Measurements from ENCODE around the gene TSPAN1. TPM values are rescaled to one million over a fixed set of nuclear protein-coding genes. Genes with fewer than 3 reads are reported as not detected.

The TSPAN1 gene
- total RNA-seq, 4 donors from 2014 or later = 228 to 1,657 (median 1,038) TPM

DNA sequence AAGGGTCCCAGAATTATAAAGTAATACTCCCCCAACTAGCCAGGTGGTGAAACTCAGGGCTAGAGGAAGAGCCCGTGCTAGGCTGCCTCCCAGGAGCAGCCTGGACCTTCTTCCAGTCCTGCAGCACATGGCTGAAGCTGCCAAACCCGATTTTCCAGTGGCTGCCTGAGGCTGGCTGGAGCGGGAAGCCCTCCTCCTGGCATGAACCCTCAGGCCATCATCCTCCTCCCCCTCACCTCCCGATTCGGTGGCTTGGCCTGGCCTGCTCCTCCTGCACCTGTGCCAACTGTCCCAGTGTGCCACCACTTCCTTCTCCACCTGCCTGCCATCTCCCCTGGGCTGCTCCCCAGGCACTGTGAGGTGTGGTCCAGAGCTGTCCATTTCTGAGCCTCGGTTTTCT lies 3.0 kb upstream of the TSPAN1 start:
- intact Hi-C loops (cut with DNase I; ENCODE audit: low total_unique reads) = no loop called here

DNA sequence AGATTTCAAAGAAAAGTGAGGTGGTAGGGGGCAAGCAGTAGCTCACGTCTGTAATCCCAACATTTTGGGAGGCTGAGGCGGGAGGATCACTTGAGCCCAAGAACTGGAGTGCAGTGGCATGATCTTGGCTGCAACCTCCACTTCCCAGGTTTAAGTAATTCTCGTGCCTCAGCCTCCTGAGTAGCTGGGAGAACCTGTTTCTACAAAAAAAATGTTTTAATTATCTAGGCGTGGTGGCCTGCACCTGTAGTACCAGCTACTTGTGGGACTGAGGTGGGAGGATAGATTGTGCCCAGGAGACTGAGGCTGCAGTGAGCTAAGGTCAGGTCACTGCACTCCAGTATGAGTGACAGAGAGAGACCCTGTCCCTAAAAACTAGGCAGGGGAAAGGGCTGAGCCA lies 2.6 kb upstream of the TSPAN1 start:
- no peak for DNase-seq
- Histone ChIP-seq H3K27ac (peak overlapping the region in 1 of 4 donors; percentile 6), H3K4me1 (peaks cover 5 to 23% (median 15%) of the 10 kb centered on the region in 4 donors), H3K27me3 (peaks cover 4% of the 10 kb centered on the region), H3K9me3 (no peaks in the 10 kb centered on the region), H3K36me3 (no peaks in the 10 kb centered on the region), H3K4me3 (no peak overlapping the region)
- TF ChIP-seq, protein P1, sequence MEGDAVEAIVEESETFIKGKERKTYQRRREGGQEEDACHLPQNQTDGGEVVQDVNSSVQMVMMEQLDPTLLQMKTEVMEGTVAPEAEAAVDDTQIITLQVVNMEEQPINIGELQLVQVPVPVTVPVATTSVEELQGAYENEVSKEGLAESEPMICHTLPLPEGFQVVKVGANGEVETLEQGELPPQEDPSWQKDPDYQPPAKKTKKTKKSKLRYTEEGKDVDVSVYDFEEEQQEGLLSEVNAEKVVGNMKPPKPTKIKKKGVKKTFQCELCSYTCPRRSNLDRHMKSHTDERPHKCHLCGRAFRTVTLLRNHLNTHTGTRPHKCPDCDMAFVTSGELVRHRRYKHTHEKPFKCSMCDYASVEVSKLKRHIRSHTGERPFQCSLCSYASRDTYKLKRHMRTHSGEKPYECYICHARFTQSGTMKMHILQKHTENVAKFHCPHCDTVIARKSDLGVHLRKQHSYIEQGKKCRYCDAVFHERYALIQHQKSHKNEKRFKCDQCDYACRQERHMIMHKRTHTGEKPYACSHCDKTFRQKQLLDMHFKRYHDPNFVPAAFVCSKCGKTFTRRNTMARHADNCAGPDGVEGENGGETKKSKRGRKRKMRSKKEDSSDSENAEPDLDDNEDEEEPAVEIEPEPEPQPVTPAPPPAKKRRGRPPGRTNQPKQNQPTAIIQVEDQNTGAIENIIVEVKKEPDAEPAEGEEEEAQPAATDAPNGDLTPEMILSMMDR (IDR thresholded peaks at IDR 0.05) = no peak
- TF ChIP-seq POLR2AphosphoS5 (IDR thresholded peaks at IDR 0.05) = no peak
- no peak for TF ChIP-seq EP300 (IDR thresholded peaks at IDR 0.05; ENCODE audit: low read depth)
- TF ChIP-seq POLR2A (IDR thresholded peaks at IDR 0.05) = no peak
- in situ Hi-C loops (cut with MboI; ENCODE audit: low pct_ligation_motif_present in 1 of 4, low pct_unique_long_range_greater_than_20kb in 1 of 4, low sequenced_read_pairs in 3 of 4) (no loop called here), intact Hi-C loops (cut with DNase I; ENCODE audit: low total_unique reads) (no loop called here)
- WGBS, 2 donors (ENCODE audit: low coverage in 1 of 2) = 64 to 75% methylated on average over 2 to 4 of the region's 4 CpGs

More for the DNA sequence above, 3.0 kb upstream of the TSPAN1 start:
- peaks cover 7% of the 10 kb centered on the region for H3K27me3 ChIP-seq
- no peaks in the 10 kb centered on the region for H3K9me3 ChIP-seq
- in situ Hi-C loops (cut with MboI; ENCODE audit: low pct_ligation_motif_present in 1 of 4, low pct_unique_long_range_greater_than_20kb in 1 of 4, low sequenced_read_pairs in 3 of 4) = no loop called here
- 33% methylated on average over 5 of the region's 6 CpGs; no CpG with 5 or more reads in 1 of the 2 donors for WGBS, 2 donors (ENCODE audit: low coverage in 1 of 2)
- peaks cover 9 to 28% (median 19%) of the 10 kb centered on the region in 4 donors for H3K4me1 ChIP-seq
- H3K36me3 ChIP-seq = no peaks in the 10 kb centered on the region
- peak; percentile 56 for DNase-seq
- H3K4me3 ChIP-seq = no peak overlapping the region
- TF ChIP-seq, protein P1 (IDR thresholded peaks at IDR 0.05) = no peak
- TF ChIP-seq POLR2A (IDR thresholded peaks at IDR 0.05) (no peak), EP300 (IDR thresholded peaks at IDR 0.05; ENCODE audit: low read depth) (no peak), POLR2AphosphoS5 (IDR thresholded peaks at IDR 0.05) (no peak)
- peak overlapping the region in 1 of 4 donors; percentile 6 for H3K27ac ChIP-seq

DNA sequence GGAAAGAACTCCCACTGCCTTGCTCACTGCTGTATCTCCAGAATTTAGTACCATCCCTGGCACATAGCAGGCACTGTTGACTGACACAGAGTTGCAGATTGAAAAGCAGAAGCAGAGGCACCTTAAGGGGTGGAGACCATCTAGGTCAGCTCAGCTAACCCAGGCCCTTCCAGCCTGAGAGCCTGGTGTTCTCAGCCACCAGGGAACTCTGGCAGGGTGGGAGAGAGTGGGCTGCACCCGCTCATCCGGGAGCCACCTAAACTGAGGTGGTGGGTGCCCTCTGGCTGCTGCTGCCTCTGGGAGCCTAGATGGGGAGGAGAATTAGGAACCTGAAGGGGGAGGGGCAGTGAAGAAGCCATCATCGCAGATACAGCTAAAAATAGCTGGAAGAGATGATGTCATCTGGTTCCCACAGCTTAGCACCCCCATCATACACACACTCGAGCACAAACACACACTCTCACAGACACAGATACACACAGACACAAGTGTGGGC lies 1.5 kb upstream of the TSPAN1 start:
- no peak for TF ChIP-seq POLR2A (IDR thresholded peaks at IDR 0.05)
- no peak for TF ChIP-seq POLR2AphosphoS5 (IDR thresholded peaks at IDR 0.05)
- no peak for TF ChIP-seq EP300 (IDR thresholded peaks at IDR 0.05; ENCODE audit: low read depth)
- TF ChIP-seq, protein P1 (IDR thresholded peaks at IDR 0.05) = no peak
- H3K27me3 ChIP-seq = no peaks in the 10 kb centered on the region
- H3K9me3 ChIP-seq = no peaks in the 10 kb centered on the region
- peaks cover 4 to 20% (median 14%) of the 10 kb centered on the region in 4 donors for H3K4me1 ChIP-seq
- WGBS, 2 donors (ENCODE audit: low coverage in 1 of 2) = 33% methylated on average over 4 of the region's 4 CpGs; no CpG with 5 or more reads in 1 of the 2 donors
- intact Hi-C loops (cut with DNase I; ENCODE audit: low total_unique reads) (no loop called here), in situ Hi-C loops (cut with MboI; ENCODE audit: low pct_ligation_motif_present in 1 of 4, low pct_unique_long_range_greater_than_20kb in 1 of 4, low sequenced_read_pairs in 3 of 4) (no loop called here)
- no peak for DNase-seq
- no peaks in the 10 kb centered on the region for H3K36me3 ChIP-seq
- no peak overlapping the region for H3K4me3 ChIP-seq
- no peak overlapping the region for H3K27ac ChIP-seq

DNA sequence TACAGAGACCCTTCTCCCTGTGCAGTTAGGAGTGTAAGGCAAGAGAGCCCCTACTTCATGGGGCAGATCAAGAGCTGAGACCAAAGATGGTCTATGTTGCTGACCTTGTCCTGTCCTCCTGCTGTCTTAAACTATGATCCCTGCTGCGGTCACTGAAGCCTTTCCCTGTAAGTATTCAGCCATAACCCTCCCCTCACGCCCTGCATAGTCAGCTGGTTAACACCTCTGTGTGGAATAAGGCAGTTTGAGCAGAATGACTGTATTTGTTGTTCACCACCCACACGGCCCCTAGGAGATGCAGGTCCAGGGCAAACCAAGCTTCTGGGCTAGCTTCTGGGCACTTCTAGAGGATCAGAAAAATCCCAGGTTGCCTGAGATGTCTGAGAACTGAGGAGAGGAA lies 356 bp downstream of the TSPAN1 start:
- Histone ChIP-seq H3K27ac (peak overlapping the region in 2 of 4 donors; percentile 26 to 32), H3K4me3 (no peak overlapping the region), H3K36me3 (no peaks in the 10 kb centered on the region), H3K4me1 (peaks cover 10 to 38% (median 20%) of the 10 kb centered on the region in 4 donors), H3K27me3 (no peaks in the 10 kb centered on the region), H3K9me3 (no peaks in the 10 kb centered on the region)
- 77 to 80% methylated on average over 1 to 3 of the region's 3 CpGs for WGBS, 2 donors (ENCODE audit: low coverage in 1 of 2)
- TF ChIP-seq EP300 (IDR thresholded peaks at IDR 0.05; ENCODE audit: low read depth) = no peak
- TF ChIP-seq, protein P1 (IDR thresholded peaks at IDR 0.05) = no peak
- no peak for DNase-seq
- intact Hi-C loops (cut with DNase I; ENCODE audit: low total_unique reads) (no loop called here), in situ Hi-C loops (cut with MboI; ENCODE audit: low pct_ligation_motif_present in 1 of 4, low pct_unique_long_range_greater_than_20kb in 1 of 4, low sequenced_read_pairs in 3 of 4) (loop anchor here in 3 of 4 donors (5.0 kb wide), 1 partner anchor 138 kb away; no protein-coding TSS in a partner anchor)
